Dedifferentiated amniotic fluid mesenchymal stem cell (primary cell): Measurements from ENCODE around the gene GBGT1.
A peak's percentile ranks its signal among the peaks of the same experiment; 100 is the strongest.

Experiments used
- DNase-seq: peaks from one replicate; pipeline ENCODE4 v3.0.0-alpha.2; 2016; ENCODE audit errors: extremely low spot score

GBGT1 gene

GRCh38 chr9:133162861-133163503, 732 bp downstream of the GBGT1 start:
- DNase-seq: no peak

DNA sequence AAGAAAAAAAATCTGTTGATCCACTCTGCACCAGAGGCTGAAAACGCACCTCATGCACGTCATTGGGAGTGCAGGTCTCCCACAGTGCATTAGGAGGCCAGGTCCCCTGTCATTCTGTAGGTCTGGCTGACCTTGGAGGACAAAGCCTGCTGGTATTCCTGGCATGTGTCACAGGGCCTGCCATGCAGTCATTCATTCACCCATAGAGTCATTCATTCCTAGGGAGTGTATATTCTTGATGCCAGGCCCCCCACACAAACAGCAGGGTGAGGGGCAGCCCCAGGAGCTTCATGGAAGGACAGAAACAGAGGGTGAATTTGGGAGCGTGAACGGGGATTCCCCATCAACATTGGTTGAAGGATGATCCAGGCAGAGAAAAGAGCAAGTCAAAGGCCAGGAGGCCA, 2.2 kb downstream of the GBGT1 start:
- no peak for DNase-seq

GRCh38 chr9:133160742-133161546, 2.8 kb downstream of the GBGT1 start:
- no peak for DNase-seq

DNA sequence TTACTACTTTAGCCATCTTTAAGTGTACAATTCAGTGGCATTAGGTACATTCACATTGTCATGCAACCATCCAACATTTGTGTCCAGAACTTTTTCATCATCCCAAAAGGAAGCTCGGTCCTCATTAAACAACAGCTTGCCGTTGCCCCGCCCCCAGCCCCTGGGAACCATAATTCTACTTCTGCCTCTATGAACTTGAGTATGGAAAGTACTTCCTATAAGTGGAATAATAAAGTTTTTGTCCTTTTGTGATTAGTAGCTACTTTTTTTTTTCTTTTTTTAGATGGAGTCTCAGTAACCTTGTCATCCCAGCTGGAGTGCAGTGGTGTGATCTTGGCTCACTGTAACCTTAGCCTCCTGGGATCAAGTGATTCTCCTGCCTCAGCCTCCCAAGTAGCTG, 5.0 kb downstream of the GBGT1 start:
- no peak for DNase-seq

DNA sequence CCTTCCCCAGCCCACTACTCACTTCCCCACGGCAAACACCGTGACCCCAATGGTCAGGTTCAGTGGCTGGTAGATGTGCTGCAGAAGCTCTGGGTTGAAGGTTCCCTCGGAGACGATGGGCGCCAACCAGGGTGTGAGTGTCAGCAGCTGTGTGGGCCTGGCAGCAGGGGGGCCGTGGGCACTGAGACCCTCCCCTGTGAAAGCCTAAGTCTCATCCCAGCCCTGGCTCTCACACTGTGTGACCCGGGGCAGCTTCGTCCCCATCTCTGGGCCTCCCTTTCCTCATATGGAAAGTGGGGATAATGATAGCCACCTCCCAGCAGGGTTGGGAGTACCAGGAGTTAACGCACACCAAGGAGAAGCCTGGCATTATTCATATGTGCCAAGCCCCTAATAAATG, 8.6 kb downstream of the GBGT1 start:
- DNase-seq: no peak

GRCh38 chr9:133154097-133154989, 9.4 kb downstream of the GBGT1 start:
- DNase-seq: no peak

DNA sequence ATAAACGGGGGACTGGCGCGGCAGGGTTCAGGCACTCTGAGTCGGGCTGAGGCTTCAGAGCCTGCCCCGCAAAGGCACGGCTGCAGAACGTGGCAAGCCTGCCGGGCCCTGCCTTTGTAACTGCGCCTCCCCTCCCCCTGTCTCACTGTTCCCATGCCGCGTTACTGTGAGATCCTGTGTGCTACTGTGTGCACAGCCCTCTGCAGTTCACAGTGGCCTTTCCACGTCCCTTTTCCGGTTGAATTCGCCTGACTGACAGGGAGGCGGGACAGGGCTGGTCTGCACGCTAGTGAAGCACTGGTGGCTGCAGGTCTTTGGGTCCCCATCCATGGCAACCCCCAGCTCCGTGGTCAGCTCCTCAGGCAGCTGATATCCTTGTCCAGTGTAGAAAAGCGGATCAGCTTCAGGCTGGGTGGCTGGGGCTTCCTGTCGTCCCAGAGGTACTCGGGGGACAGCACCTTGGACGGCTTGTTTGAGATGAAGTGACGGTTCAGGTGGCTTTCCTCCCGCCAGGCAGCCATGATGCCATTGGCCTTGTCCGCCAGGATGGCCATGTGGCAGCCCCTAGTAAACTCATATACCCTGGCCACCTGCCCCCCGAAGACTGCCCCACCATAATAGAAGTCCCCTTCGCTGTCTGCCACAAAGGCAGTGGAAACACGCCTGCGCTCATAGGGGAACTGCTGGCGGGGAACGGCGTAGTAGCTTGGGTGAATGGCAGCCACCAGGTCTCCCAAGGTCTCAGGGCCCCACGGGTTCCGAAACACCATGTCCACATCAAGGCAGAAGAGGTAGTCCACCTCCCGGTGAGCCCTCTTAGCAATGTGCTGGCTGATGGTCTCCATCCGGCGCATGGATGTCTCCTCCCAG, 10.3 kb downstream of the GBGT1 start:
- DNase-seq: no peak

- DNase-seq: no peak
Observed at GRCh38 chr9:133151601-133152525, 11.9 kb downstream of the GBGT1 start.

- DNase-seq: no peak
Observed at GRCh38 chr9:133151041-133151440, 12.7 kb downstream of the GBGT1 start.

DNA sequence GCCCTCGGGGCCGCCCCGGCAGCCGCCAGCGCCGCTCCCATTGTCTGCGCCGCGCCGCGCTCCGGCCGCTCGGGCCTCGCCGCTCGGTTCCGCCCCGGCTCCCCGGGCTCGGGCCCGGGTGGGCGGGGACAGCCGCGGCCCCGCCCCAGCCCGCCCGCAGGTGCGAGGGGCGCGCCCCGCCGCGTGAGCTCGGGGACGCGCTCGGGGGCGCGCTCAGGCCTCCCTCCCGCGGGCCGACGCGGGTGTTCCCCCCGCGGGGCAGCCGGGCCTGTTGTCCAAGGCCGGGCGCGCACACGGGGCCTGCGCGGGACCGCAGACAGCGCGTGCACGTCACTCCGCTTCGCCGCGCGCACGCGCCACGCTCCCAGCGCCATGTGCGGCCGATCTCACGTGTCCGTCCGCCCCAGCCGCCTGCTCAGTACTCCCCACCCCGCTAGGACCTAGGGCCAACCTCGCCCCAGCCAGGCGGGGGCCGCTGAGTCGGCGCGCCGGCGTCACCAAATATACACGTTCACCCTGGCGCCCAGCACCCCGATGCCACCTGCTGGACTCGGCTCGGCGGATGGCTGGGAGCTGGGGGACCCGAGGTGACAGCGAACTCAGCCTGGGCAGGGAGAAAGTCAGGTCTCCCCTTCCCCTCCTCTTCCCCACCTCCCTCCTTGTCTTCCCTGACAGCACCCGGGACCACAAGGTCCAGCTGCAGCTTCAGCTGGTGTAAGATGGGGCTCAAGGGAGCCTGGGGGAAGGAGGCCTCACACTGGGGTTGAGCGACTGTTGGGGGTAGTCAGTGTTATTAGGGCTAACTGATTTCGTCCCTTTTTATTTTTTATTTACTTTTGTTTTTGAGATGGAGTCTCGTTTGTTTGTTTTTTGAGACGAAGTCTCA, 14.3 kb downstream of the GBGT1 start:
- peak; percentile 71 for DNase-seq

- DNase-seq: no peak
Observed at GRCh38 chr9:133148199-133149129, 15.2 kb downstream of the GBGT1 start.

GRCh38 chr9:133147412-133148198, 16.1 kb downstream of the GBGT1 start:
- DNase-seq: peak; percentile 49

DNA sequence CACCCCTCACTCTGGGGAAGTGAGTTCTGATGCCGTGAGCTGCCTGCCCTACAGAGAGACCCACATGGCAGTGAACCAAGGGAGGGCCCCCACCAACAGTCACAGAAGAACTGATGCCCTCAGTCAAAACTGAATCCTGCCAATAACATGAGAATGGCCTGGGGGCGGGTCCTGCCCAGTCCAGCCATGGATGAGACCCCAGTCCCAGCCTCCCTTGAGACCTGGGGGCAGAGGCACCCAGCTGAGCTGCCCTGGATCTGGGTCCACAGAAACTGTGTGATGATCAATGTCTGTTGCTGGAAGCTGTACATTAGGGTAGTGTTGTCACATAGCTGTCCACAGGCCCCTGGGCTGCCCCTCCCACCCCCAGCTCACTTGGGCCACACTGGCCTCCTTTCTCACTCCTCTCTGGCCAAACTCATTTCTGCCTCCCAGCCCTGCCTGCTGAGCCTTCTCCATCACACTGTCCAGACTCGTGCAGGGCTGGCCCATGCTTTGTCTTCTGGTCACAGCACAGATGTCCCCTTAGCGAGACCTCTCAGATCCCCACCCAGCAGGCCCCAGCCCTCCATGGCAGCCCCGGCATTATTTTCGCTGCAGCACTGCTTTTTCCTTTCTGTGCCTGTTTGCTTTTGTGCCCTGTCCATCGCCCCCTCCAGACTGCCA, 16.8 kb downstream of the GBGT1 start:
- no peak for DNase-seq

GRCh38 chr9:133144904-133145851, 18.5 kb downstream of the GBGT1 start:
- no peak for DNase-seq

- DNase-seq: no peak
Observed at GRCh38 chr9:133144142-133144903, 19.4 kb downstream of the GBGT1 start.
